IMR-90 (cell line): ENCODE results near the gene LY6G5C. TPM values are rescaled to one million over a fixed set of nuclear protein-coding genes. Genes with fewer than 3 reads are reported as not detected.

ENCODE experiments used
- ATAC-seq: fragments of 200-7000 bp; cut with Tn5 transposase; 2 replicates; pipeline ENCODE4 v1.9.1; 2020; ENCODE audit warnings: low read depth, mild to moderate bottlenecking, moderate library complexity
- BruUV-seq: library from RNA; stranded (reverse); fragments of 400-500 nt; replicated peaks from 2 replicates; lab custom pipeline; 2021; lab: Mats Ljungman, UMichigan
- CTCF ChIA-PET: fragments of 300-600 bp; formaldehyde crosslinking; extraction: SDS; loops from one replicate; lab custom pipeline; 2021; ENCODE audit warnings: antibody characterized with exemption; lab: Yijun Ruan, JAX
- POLR2A ChIA-PET: fragments of 300-600 bp; sonication (Branson Sonifier 250); formaldehyde crosslinking; loops from one replicate; lab custom pipeline; 2022; ENCODE audit warnings: antibody characterized with exemption; ENCODE audit not compliant: unreplicated experiment; lab: Charles Lee
- DNase-seq: peaks from one replicate; pipeline ENCODE4 v3.0.0; 2013
- H2AFZ ChIP-seq: replicated peaks from 2 replicates; pipeline ENCODE3; 2013; ENCODE audit warnings: low read length, mild to moderate bottlenecking; ENCODE audit not compliant: poor library complexity
- H2AK5ac ChIP-seq: 2 replicates; pipeline ENCODE4 v1.6.1; 2013; ENCODE audit warnings: low read depth, low read length, inconsistent platforms
- H2AK9ac ChIP-seq: replicated peaks from 2 replicates; pipeline ENCODE3; 2013; ENCODE audit warnings: mild to moderate bottlenecking, low read depth, low read length, moderate library complexity; ENCODE audit not compliant: poor library complexity
- H2BK120ac ChIP-seq: 2 replicates; pipeline ENCODE4 v1.6.1; 2013; ENCODE audit warnings: low read depth, low read length, inconsistent platforms
- H2BK15ac ChIP-seq: 3 replicates; pipeline ENCODE4 v1.6.1; 2013; ENCODE audit warnings: low read depth, low read length, inconsistent platforms
- H2BK20ac ChIP-seq: 2 replicates; pipeline ENCODE4 v1.6.1; 2013; ENCODE audit warnings: low read depth, mild to moderate bottlenecking, inconsistent platforms, low read length, moderate library complexity
- H2BK5ac ChIP-seq: 2 replicates; pipeline ENCODE4 v1.6.1; 2013; ENCODE audit warnings: mild to moderate bottlenecking, low read depth, low read length, inconsistent platforms; ENCODE audit not compliant: poor library complexity, severe bottlenecking
- H3K14ac ChIP-seq: replicated peaks from 2 replicates; pipeline ENCODE4 v1.6.1; 2013; ENCODE audit warnings: low read depth, low read length, inconsistent platforms
- H3K18ac ChIP-seq: 2 replicates; pipeline ENCODE4 v1.6.1; 2013; ENCODE audit warnings: low read depth, low read length, control low read depth
- H3K23ac ChIP-seq: 2 replicates; pipeline ENCODE4 v1.6.1; 2013; ENCODE audit warnings: low read depth, low read length, inconsistent platforms
- H3K27ac ChIP-seq: 2 replicates; pipeline ENCODE4 v1.5.1; 2013; ENCODE audit warnings: mild to moderate bottlenecking, control low read depth, low read length; ENCODE audit not compliant: insufficient read depth
- H3K27me3 ChIP-seq: 2 replicates; pipeline ENCODE4 v1.6.1; 2013; ENCODE audit warnings: low read length; ENCODE audit not compliant: control insufficient read depth, insufficient read depth
- H3K36me3 ChIP-seq: 2 replicates; pipeline ENCODE4 v1.6.1; 2013; ENCODE audit warnings: low read length, mixed read lengths; ENCODE audit not compliant: control insufficient read depth, insufficient read depth
- H3K4ac ChIP-seq: 2 replicates; pipeline ENCODE4 v1.6.1; 2013; ENCODE audit warnings: low read depth, low read length, inconsistent platforms
- H3K4me1 ChIP-seq: 2 replicates; pipeline ENCODE4 v1.6.1; 2013; ENCODE audit warnings: low read length, mixed read lengths; ENCODE audit not compliant: control insufficient read depth, insufficient read depth
- H3K4me2 ChIP-seq: 2 replicates; pipeline ENCODE4 v1.6.1; 2013; ENCODE audit warnings: low read depth, mild to moderate bottlenecking, control low read depth, low read length, moderate library complexity
- H3K4me3 ChIP-seq: 2 replicates; pipeline ENCODE4 v1.5.1; 2013; ENCODE audit warnings: low read depth, mild to moderate bottlenecking, control low read depth, low read length, moderate library complexity; ENCODE audit not compliant: insufficient read depth
- H3K56ac ChIP-seq: 2 replicates; pipeline ENCODE4 v1.6.1; 2013; ENCODE audit warnings: low read length, inconsistent platforms; ENCODE audit not compliant: insufficient read depth; ENCODE audit errors: extremely low read depth
- H3K79me1 ChIP-seq, 2 experiments: 2 replicates each; pipeline ENCODE4 v1.6.1; 2013; ENCODE audit warnings: low read length in 2 of 2, inconsistent platforms in 1 of 2, low read depth in 1 of 2
- H3K9ac ChIP-seq: 2 replicates; pipeline ENCODE4 v1.6.1; 2013; ENCODE audit warnings: low read depth, low read length, control low read depth
- H3K9me1 ChIP-seq: 2 replicates; pipeline ENCODE4 v1.6.1; 2013; ENCODE audit warnings: low read length, inconsistent platforms; ENCODE audit not compliant: insufficient read depth
- H3K9me3 ChIP-seq: 2 replicates; pipeline ENCODE4 v1.6.1; 2013; ENCODE audit warnings: low read length; ENCODE audit not compliant: control insufficient read depth, insufficient read depth
- H4K20me1 ChIP-seq: 2 replicates; pipeline ENCODE4 v1.6.1; 2013; ENCODE audit warnings: low read length, inconsistent platforms; ENCODE audit not compliant: insufficient read depth
- H4K5ac ChIP-seq: 2 replicates; pipeline ENCODE4 v1.6.1; 2013; ENCODE audit warnings: mild to moderate bottlenecking, low read depth, low read length, control low read depth
- H4K8ac ChIP-seq, 2 experiments: 2 replicates each; pipeline ENCODE4 v1.6.1; 2013; ENCODE audit warnings: low read depth in 2 of 2, low read length in 2 of 2, control low read depth in 1 of 2, inconsistent platforms in 1 of 2
- H4K91ac ChIP-seq: 2 replicates; pipeline ENCODE4 v1.6.1; 2013; ENCODE audit warnings: low read depth, low read length, inconsistent platforms; ENCODE audit not compliant: insufficient read depth
- MXI1 ChIP-seq: IDR thresholded peaks from 2 replicates; pipeline ENCODE4 v1.6.1; 2012; ENCODE audit warnings: low read depth, mild to moderate bottlenecking, low read length, moderate library complexity, borderline replicate concordance
- RFX5 ChIP-seq: IDR thresholded peaks from 2 replicates; pipeline ENCODE4 v1.8.0; 2012; ENCODE audit warnings: low read depth, mild to moderate bottlenecking, low read length, moderate library complexity
- WGBS, 2 experiments: methylation state at CpG; one replicate each; pipeline versions ENCODE4 v1.1.5 to v1.1.7; 2013; ENCODE audit warnings: missing lambda C conversion rate in 2 of 2; ENCODE audit not compliant: insufficient read length in 1 of 2; ENCODE audit errors: extremely low coverage in 2 of 2; 5-methylcytosine and 5-hydroxymethylcytosine counted together
- dilution Hi-C: fragments of 300-500 bp; cut with HindIII; formaldehyde crosslinking; loops from one replicate; pipeline ENCODE4 v1.14.3; 2018; ENCODE audit warnings: low sequenced_read_pairs; ENCODE audit not compliant: unreplicated experiment
- in situ Hi-C: fragments of 300-500 bp; cut with MboI; formaldehyde crosslinking; loops from 3 replicates; pipeline ENCODE4 v1.14.3; 2019; ENCODE audit warnings: low sequenced_read_pairs, inconsistent platforms, mixed read lengths
- intact Hi-C: fragments of 100-400 bp; cut with micrococcal nuclease; formaldehyde crosslinking; loops from 2 replicates; pipeline ENCODE4 v1.10.0; 2022
- polyA plus RNA-seq, 3 experiments: library from polyadenylated mRNA; depleted of rRNA; stranded (reverse); fragments of >200 nt; gene quantifications; 2 replicates each; pipeline ENCODE4 v1.2.3, GENCODE V29; 2012; ENCODE audit warnings: low replicate concordance in 1 of 3
- total RNA-seq: library from RNA; depleted of rRNA; stranded (reverse); fragments of >200 nt; gene quantifications from 2 replicates; pipeline ENCODE4 v1.2.3, GENCODE V29; 2012

Gene LY6G5C
- total and polyA plus RNA-seq, 2 of the 4 experiments (the other 2 are of a cell fraction), result 0.18 to 2.0 TPM

GRCh38 chr6:31701666-31702404 is 21.0 kb upstream of the LY6G5C start:
- H4K20me1 ChIP-seq, result 0 out of 2 replicates have a peak, but pooled peaks cover 11% of the 10 kb centered on the region
- peak overlapping the region; percentile 39 for H2AFZ ChIP-seq
- H3K4me2 ChIP-seq, result peak overlapping the region; percentile 97
- H2AK9ac ChIP-seq, result peak overlapping the region; percentile 55
- peaks cover 10% of the 10 kb centered on the region for H3K9me1 ChIP-seq
- DNase-seq (peak; percentile 41), ATAC-seq (peak; percentile 6; the same call in 1 of the 2 replicates)
- H3K14ac ChIP-seq, result peak overlapping the region; percentile 88
- H2BK5ac ChIP-seq, result peak overlapping the region; percentile 79
- peak overlapping the region; percentile 77 for H3K56ac ChIP-seq
- H2AK5ac ChIP-seq, result peak overlapping the region; percentile 70; the same call in 1 of the 2 replicates
- H2BK20ac ChIP-seq, result no peak overlapping the region
- H2BK15ac ChIP-seq, result no peak overlapping the region
- H3K4ac ChIP-seq, result peak overlapping the region; percentile 70
- peaks cover 6% of the 10 kb centered on the region for H3K4me1 ChIP-seq
- H3K23ac ChIP-seq, result peak overlapping the region; percentile 78
- H3K9me3 ChIP-seq, result no peaks in the 10 kb centered on the region
- in situ Hi-C loops (no loop called here), dilution Hi-C loops (no loop called here), intact Hi-C loops (loop anchor here (2.0 kb wide), 2 partner anchors 29 to 129 kb away; no protein-coding TSS in a partner anchor)
- no peak overlapping the region; the same call in 1 of the 2 replicates for H2BK120ac ChIP-seq
- no TSS peak for BruUV-seq
- H3K79me1 ChIP-seq, result peaks cover 21 to 44% of the 10 kb centered on the region in 2 experiments
- no peaks in the 10 kb centered on the region for H3K27me3 ChIP-seq
- no peak for TF ChIP-seq RFX5
- peak; percentile 71; the same call in 1 of the 2 replicates for TF ChIP-seq MXI1
- H3K18ac ChIP-seq, result peak overlapping the region; percentile 10; the same call in 1 of the 2 replicates
- 44% methylated on average over 3 of the region's 7 CpGs; no CpG with 5 or more reads in 1 of the 2 experiments for WGBS, 2 experiments
- H3K27ac ChIP-seq, result peak overlapping the region; percentile 82
- peak overlapping the region; percentile 67 for H3K4me3 ChIP-seq
- ChIA-PET CTCF (interaction anchor here (1.1 kb wide), 1 partner anchor 12 kb away, joined by 3 read pairs; no protein-coding TSS in a partner anchor), POLR2A (interaction anchor here (0.9 kb wide), 1 partner anchor 28 kb away, joined by 3 read pairs; no protein-coding TSS in a partner anchor)
- H3K9ac ChIP-seq, result peak overlapping the region; percentile 77
- H4K8ac ChIP-seq, result peak overlapping the region; percentile 43 to 53; a peak in 2 of 4 replicates
- peak overlapping the region; percentile 15; the same call in 1 of the 2 replicates for H4K91ac ChIP-seq
- peaks cover 13% of the 10 kb centered on the region for H3K36me3 ChIP-seq
- H4K5ac ChIP-seq, result no peak overlapping the region; the same call in 1 of the 2 replicates
